Activated T-cell treated with anti-CD3 and anti-CD28 coated beads, Interleukin-2, amount 50 U/mL, for 48 hours (primary cell): ENCODE data around the gene ADGRA1.
"Not testable (repeated sequence)": the region's sequence is repeated elsewhere in the genome, so short reads cannot be mapped to it uniquely, and the experiment has no call there.

ENCODE experiments used
- DNase-seq, 2 experiments: peaks; one replicate each; pipeline ENCODE4 v3.0.0-alpha.2; 2020

ADGRA1 gene

GRCh38 chr10:133097961-133098360 is 10.2 kb downstream of the ADGRA1 start:
- no peak for DNase-seq

- no peak for DNase-seq
These were observed 10.9 kb downstream of the ADGRA1 start for GRCh38 chr10:133098426-133099124.

GRCh38 chr10:133099571-133099970 is 11.8 kb downstream of the ADGRA1 start:
- DNase-seq, result no peak

GRCh38 chr10:133100186-133100585 is 12.5 kb downstream of the ADGRA1 start:
- no peak for DNase-seq

- DNase-seq, result peak; percentile 36 to 57
These were observed 13.1 kb downstream of the ADGRA1 start for GRCh38 chr10:133100706-133101415.

GRCh38 chr10:133101416-133101810 is 13.7 kb downstream of the ADGRA1 start:
- DNase-seq, result no peak

GRCh38 chr10:133102415-133103095 is 14.8 kb downstream of the ADGRA1 start:
- DNase-seq, result no peak

- DNase-seq, result no peak
These were observed 15.7 kb downstream of the ADGRA1 start for GRCh38 chr10:133103311-133103910.

GRCh38 chr10:133104068-133104962 is 16.6 kb downstream of the ADGRA1 start:
- DNase-seq, result no peak

- DNase-seq, result no peak
These were observed 17.4 kb downstream of the ADGRA1 start for GRCh38 chr10:133104963-133105640.

GRCh38 chr10:133105686-133106390 is 18.1 kb downstream of the ADGRA1 start:
- DNase-seq, result no peak

- no peak for DNase-seq
These were observed 18.8 kb downstream of the ADGRA1 start for GRCh38 chr10:133106516-133106915.

GRCh38 chr10:133107442-133107841 is 19.7 kb downstream of the ADGRA1 start:
- DNase-seq, result no peak

GRCh38 chr10:133109711-133110110 is 22.0 kb downstream of the ADGRA1 start:
- no peak for DNase-seq

GRCh38 chr10:133110133-133110532 is 22.4 kb downstream of the ADGRA1 start:
- DNase-seq, result no peak

- DNase-seq, result no peak
These were observed 23.0 kb downstream of the ADGRA1 start for GRCh38 chr10:133110609-133111275.

- DNase-seq, result not testable (repeated sequence)
These were observed 23.9 kb downstream of the ADGRA1 start for GRCh38 chr10:133111640-133112039.

- DNase-seq, result no peak
These were observed 25.6 kb downstream of the ADGRA1 start for GRCh38 chr10:133113146-133113830.

GRCh38 chr10:133113847-133114246 is 26.1 kb downstream of the ADGRA1 start:
- no peak for DNase-seq

GRCh38 chr10:133114251-133114650 is 26.5 kb downstream of the ADGRA1 start:
- no peak for DNase-seq
